Activated CD4-positive, alpha-beta T cell treated with anti-CD3 and anti-CD28 coated beads, Interleukin-2, amount 10 ng/mL, durations not matched to agents 24 days and 14 days (primary cell): ENCODE results near the gene SPINK5. TPM values are rescaled to one million over a fixed set of nuclear protein-coding genes. Genes with fewer than 3 reads are reported as not detected.

Experiments used
- DNase-seq: peaks from one replicate; pipeline ENCODE4 v3.0.0; 2022
- H3K27ac Mint-ChIP-seq: one replicate; pipeline ENCODE4 v1.8.0; 2022; ENCODE audit warnings: mild to moderate bottlenecking, mixed read lengths
- H3K27me3 Mint-ChIP-seq: one replicate; pipeline ENCODE4 v1.8.0; 2022; ENCODE audit warnings: mixed read lengths
- H3K36me3 Mint-ChIP-seq: one replicate; pipeline ENCODE4 v1.8.0; 2022; ENCODE audit warnings: low read depth, mild to moderate bottlenecking, mixed read lengths
- H3K4me1 Mint-ChIP-seq: one replicate; pipeline ENCODE4 v1.8.0; 2021; ENCODE audit warnings: mixed read lengths
- H3K4me3 Mint-ChIP-seq: one replicate; pipeline ENCODE4 v1.8.0; 2022; ENCODE audit warnings: mild to moderate bottlenecking, moderate library complexity, mixed read lengths
- H3K9me3 Mint-ChIP-seq: one replicate; pipeline ENCODE4 v1.8.0; 2021; ENCODE audit warnings: mixed read lengths
- intact Hi-C: fragments of 100-400 bp; cut with micrococcal nuclease; formaldehyde crosslinking; loops from one replicate; pipeline ENCODE4 v1.15.1; 2023
- total RNA-seq: library from RNA; stranded (reverse); gene quantifications from 2 replicates; pipeline ENCODE4 v1.2.3, GENCODE V29; 2022

Gene SPINK5
- total RNA-seq, 1 donor from 2014 or later: not detected

DNA sequence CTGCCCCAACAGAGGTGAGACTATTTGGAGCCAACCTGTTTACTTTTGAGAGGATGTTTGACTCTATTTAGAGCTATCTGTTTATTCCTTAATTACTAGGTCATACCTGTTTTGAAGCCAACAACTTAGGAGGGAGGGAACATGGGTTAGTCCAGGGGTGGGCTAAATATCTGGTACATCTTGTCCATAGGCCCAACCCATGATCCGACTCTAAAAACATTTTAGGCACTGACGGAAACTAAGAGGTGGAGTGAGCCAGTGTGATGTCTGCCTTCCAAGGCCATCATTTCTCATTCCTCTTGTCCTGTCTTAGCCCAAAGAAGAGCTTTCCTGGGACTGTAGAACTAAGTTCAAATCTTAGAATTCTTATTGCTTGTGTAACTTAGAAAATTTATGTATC lies 8.4 kb downstream of the SPINK5 start:
- no peaks in the 10 kb centered on the region for H3K9me3 Mint-ChIP-seq
- no peak for DNase-seq
- no peaks in the 10 kb centered on the region for H3K36me3 Mint-ChIP-seq
- intact Hi-C loops: no loop called here
- H3K4me3 Mint-ChIP-seq: no peak overlapping the region
- no peaks in the 10 kb centered on the region for H3K27me3 Mint-ChIP-seq
- no peak overlapping the region for H3K27ac Mint-ChIP-seq
- H3K4me1 Mint-ChIP-seq: no peaks in the 10 kb centered on the region

DNA sequence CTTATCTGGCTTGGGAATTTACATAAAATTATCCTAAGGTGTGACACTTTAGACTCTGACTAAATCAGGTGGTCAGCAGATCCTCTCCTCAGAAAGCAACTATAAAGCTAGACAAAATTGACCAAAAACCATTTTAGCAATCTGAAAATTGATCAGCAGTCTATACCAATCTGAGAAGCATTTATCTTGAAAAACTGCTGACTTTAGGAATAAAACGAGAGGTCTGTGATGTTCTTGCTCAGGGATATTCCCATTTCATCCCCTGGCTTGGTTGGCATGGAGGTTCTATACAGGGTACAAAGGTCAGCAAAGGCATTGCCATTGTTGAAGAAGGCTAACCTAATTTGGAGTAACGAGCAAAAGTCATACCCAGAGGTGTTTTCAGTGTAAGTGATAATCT lies 11.7 kb downstream of the SPINK5 start:
- intact Hi-C loops: no loop called here
- Mint-ChIP-seq H3K27ac (no peak overlapping the region), H3K9me3 (no peaks in the 10 kb centered on the region), H3K36me3 (no peaks in the 10 kb centered on the region), H3K27me3 (no peaks in the 10 kb centered on the region), H3K4me1 (no peaks in the 10 kb centered on the region), H3K4me3 (no peak overlapping the region)
- DNase-seq: no peak

DNA sequence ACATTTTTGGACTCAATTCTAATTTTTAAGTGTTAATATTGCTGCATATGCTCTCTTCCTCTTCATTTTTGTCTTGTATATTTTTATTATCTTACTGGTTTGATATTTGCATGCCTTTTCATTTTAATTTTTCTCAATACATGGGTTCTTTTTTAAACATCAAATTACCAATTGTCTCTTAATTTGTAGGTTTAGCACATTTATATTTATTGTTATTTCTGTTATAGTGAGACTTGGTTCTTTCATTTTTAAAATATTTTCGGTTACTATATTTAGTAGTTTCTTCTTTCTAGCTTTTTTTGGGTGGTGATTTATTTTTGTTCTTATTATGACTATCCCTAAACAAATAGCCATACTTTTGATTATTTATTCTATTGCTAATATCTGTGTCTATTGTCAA lies 19.4 kb downstream of the SPINK5 start:
- no peaks in the 10 kb centered on the region for H3K4me1 Mint-ChIP-seq
- no peak for DNase-seq
- intact Hi-C loops: no loop called here
- H3K27ac Mint-ChIP-seq: no peak overlapping the region
- H3K27me3 Mint-ChIP-seq: no peaks in the 10 kb centered on the region
- no peak overlapping the region for H3K4me3 Mint-ChIP-seq
- H3K9me3 Mint-ChIP-seq: no peaks in the 10 kb centered on the region
- H3K36me3 Mint-ChIP-seq: no peaks in the 10 kb centered on the region

- Mint-ChIP-seq H3K36me3 (no peaks in the 10 kb centered on the region), H3K4me1 (no peaks in the 10 kb centered on the region), H3K27me3 (no peaks in the 10 kb centered on the region), H3K9me3 (no peaks in the 10 kb centered on the region), H3K4me3 (no peak overlapping the region), H3K27ac (no peak overlapping the region)
- intact Hi-C loops: no loop called here
- DNase-seq: no peak
Observed at GRCh38 chr5:148084269-148084668, 20.5 kb downstream of the SPINK5 start.

DNA sequence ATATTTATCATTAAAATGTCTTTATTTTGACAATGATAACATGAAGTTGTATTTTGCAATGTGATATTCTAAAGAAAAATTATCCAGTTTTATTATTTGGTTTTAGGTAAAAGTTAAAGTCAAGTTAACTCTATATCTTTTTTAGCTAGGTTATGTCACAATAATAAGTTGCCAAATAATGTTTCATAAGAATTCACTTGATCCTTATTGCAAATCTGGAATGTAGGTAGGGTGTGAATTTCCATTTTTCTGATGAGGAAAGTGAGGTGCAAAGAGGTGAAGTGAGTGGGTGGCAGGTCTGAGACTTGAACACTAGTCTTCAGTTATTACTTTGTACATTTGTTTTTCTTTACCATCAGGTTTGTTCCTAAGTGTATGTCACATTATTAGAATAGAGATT lies 21.5 kb downstream of the SPINK5 start:
- Mint-ChIP-seq H3K4me1 (no peaks in the 10 kb centered on the region), H3K4me3 (no peak overlapping the region), H3K36me3 (no peaks in the 10 kb centered on the region), H3K27ac (no peak overlapping the region), H3K27me3 (no peaks in the 10 kb centered on the region), H3K9me3 (no peaks in the 10 kb centered on the region)
- intact Hi-C loops: no loop called here
- DNase-seq: no peak

DNA sequence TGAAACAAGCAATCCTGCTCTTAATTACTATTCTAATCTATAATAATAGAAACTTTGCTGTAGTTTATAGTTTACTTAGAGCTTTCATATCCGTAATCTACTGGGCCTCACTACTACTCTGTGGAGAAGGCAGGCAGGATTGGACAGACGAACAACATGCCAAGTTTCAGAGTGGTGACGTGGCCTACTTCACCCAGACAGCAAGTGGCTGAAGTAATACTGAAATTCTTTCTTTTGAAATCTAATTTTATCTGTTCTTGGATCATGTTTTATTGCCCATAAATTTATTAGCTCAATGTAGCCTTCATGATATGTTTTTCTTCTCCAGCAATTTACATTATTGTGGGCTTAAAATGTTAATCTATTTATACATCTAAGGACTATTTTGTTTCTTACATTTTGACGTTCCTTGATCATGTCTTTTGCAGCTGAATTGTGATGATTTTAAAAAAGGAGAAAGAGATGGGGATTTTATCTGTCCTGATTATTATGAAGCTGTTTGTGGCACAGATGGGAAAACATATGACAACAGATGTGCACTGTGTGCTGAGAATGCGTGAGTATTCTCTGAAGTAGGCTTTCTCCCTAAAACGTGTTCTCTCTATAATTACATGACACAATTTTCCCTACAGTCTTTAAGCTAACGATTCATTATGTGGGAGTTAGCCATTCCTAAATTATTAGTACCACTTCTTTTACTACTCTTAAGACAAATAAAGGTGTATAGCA lies 22.4 kb downstream of the SPINK5 start:
- H3K36me3 Mint-ChIP-seq: no peaks in the 10 kb centered on the region
- DNase-seq: no peak
- no peak overlapping the region for H3K4me3 Mint-ChIP-seq
- intact Hi-C loops: no loop called here
- H3K4me1 Mint-ChIP-seq: no peaks in the 10 kb centered on the region
- no peaks in the 10 kb centered on the region for H3K9me3 Mint-ChIP-seq
- H3K27ac Mint-ChIP-seq: no peak overlapping the region
- no peaks in the 10 kb centered on the region for H3K27me3 Mint-ChIP-seq

DNA sequence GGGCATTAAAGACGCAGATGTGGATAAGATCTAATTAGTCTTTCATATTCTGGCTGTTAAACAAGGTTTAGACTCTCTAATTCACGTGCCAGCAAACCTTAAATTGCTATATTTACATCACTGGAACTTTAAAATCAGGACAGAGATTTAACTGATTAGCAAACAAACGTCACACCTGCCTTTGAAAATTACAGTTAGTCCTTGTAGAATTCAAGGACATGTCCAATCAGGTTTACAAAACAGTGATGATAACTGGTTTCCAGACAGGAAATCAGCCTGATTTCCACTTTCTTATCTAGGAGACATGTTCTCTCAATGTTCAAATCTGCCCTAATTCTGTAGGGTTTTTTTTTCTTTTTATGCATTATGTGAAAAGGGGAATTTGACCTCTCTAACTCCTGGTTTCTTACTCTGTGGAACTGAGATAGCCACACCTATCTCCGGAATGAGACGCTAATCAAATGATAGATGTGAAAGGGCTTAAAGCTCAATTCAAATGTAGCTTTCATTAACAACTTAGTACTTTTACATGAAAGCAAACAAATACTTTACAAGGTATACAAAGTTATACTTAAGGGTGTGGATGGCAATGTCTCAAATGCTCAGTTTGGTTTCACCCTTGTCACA lies 26.5 kb downstream of the SPINK5 start:
- no peaks in the 10 kb centered on the region for H3K27me3 Mint-ChIP-seq
- intact Hi-C loops: no loop called here
- no peak overlapping the region for H3K4me3 Mint-ChIP-seq

GRCh38 chr5:148090773-148091250 lies 27.0 kb downstream of the SPINK5 start:
- intact Hi-C loops: no loop called here
- no peak overlapping the region for H3K4me3 Mint-ChIP-seq
- DNase-seq: no peak
- H3K27me3 Mint-ChIP-seq: no peaks in the 10 kb centered on the region
- H3K4me1 Mint-ChIP-seq: no peaks in the 10 kb centered on the region
- H3K27ac Mint-ChIP-seq: no peak overlapping the region
- H3K36me3 Mint-ChIP-seq: no peaks in the 10 kb centered on the region
- no peaks in the 10 kb centered on the region for H3K9me3 Mint-ChIP-seq

More for the DNA sequence above, 26.5 kb downstream of the SPINK5 start:
- Mint-ChIP-seq H3K36me3 (no peaks in the 10 kb centered on the region), H3K27ac (no peak overlapping the region), H3K9me3 (no peaks in the 10 kb centered on the region), H3K4me1 (no peaks in the 10 kb centered on the region)
- no peak for DNase-seq

DNA sequence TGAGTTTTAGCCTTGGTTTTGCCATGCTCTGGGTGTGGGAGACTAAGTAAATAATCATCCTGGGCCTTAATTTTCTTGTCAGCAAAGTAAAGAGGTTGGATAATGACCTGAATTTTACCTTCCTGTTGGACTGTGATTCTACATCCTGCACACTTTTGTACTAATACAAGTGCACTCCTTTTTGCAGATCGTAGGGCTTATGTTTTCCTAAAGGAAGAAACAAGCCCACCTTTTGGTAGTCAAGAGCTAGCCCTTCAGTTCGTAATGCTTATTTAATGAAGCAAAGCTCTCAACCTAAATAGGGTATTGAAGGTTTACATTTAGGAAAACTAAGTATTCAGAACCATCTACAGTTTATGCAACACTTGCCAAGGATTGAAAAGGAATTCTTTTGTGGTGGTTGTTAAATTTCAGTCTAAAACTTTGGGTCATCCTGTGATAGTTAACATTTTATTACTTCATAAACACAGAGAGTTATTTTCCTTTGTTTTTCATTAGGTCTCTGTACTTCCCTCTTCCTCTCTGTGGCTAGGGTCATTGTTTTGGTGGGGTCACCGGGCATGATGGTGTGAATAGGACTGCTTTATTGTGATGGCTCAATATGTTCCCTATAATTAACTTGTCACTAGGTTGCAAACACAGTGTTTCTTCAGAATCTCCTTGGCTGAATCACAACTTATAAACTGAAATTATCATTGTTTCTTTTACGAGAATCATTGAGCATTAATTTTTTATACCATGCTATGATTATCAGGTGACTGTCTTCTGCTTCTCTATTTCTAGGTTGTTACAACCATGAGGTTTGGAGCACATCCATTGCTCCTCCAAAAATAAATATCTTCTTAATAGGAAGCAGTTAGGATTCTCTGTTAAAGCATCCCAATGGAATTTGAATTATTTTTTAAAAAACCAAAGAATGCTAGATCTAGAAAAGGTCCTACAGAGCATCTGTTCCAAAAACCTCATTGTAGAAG lies 28.5 kb downstream of the SPINK5 start:
- Mint-ChIP-seq H3K27ac (no peak overlapping the region), H3K4me1 (no peaks in the 10 kb centered on the region), H3K27me3 (no peaks in the 10 kb centered on the region), H3K36me3 (no peaks in the 10 kb centered on the region), H3K9me3 (no peaks in the 10 kb centered on the region), H3K4me3 (no peak overlapping the region)
- intact Hi-C loops: no loop called here
- DNase-seq: no peak

DNA sequence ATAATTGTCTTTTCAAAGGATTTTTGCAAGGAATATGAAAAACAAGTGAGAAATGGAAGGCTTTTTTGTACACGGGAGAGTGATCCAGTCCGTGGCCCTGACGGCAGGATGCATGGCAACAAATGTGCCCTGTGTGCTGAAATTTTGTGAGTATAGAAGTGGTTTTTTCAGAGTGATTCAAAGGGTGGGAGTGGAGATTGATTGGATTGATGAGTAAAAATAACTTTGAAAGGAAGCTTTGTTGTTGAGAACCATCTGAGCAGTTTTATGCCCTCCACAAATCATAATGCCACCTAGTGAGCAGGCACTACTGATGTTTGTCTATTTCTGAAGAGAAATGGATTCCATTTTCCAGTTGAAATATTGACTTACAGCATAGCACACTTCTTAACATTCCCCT lies 30.6 kb downstream of the SPINK5 start:
- Mint-ChIP-seq H3K4me3 (no peak overlapping the region), H3K4me1 (no peaks in the 10 kb centered on the region), H3K27ac (no peak overlapping the region), H3K9me3 (no peaks in the 10 kb centered on the region), H3K36me3 (no peaks in the 10 kb centered on the region), H3K27me3 (no peaks in the 10 kb centered on the region)
- DNase-seq: no peak
- intact Hi-C loops: no loop called here

DNA sequence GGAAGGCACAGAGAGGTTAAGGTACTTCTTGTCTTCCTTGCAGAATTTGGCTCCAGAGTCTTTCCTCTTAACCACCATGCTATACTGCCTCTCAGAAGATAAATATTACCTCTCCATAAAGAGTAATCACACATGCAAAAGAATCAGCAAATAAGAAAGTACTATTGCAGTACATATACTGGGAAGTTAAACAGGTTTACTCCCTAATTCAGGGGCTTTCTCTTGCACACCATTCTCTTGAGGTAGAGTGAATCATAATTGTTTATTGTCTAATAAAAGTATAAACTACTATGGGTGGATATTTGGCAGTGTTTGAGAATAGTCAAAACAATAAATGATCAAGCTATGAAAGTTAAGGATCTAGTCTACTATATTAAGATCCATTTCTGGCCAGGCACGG lies 40.4 kb downstream of the SPINK5 start:
- Mint-ChIP-seq H3K27me3 (no peaks in the 10 kb centered on the region), H3K4me3 (no peak overlapping the region), H3K27ac (no peak overlapping the region), H3K9me3 (no peaks in the 10 kb centered on the region), H3K4me1 (no peaks in the 10 kb centered on the region), H3K36me3 (no peaks in the 10 kb centered on the region)
- intact Hi-C loops: no loop called here
- DNase-seq: no peak

- H3K4me1 Mint-ChIP-seq: no peaks in the 10 kb centered on the region
- H3K36me3 Mint-ChIP-seq: no peaks in the 10 kb centered on the region
- no peaks in the 10 kb centered on the region for H3K9me3 Mint-ChIP-seq
- DNase-seq: no peak
- H3K27me3 Mint-ChIP-seq: no peaks in the 10 kb centered on the region
- H3K4me3 Mint-ChIP-seq: no peak overlapping the region
- intact Hi-C loops: no loop called here
- H3K27ac Mint-ChIP-seq: no peak overlapping the region
Observed at GRCh38 chr5:148107608-148108007, 43.8 kb downstream of the SPINK5 start.

DNA sequence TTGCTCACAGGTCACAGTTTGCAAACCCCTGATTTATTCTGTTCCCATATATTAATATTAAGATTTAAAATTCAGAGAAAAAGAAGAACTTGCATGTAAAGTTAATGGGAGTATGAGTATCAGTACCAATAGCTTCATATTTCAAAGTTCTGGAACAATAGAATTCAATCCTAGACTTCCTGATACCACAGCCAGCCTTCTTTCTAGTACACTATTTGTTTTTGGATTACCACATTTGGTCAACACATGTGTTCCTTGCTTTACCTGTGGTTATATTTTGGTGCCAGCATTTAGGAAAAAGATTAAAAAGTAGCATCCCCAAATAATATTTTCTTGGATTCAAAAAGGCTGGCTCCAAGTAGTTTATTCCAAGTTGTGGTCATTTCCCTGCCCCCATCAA lies 49.5 kb downstream of the SPINK5 start:
- Mint-ChIP-seq H3K36me3 (no peaks in the 10 kb centered on the region), H3K27ac (no peak overlapping the region), H3K27me3 (no peaks in the 10 kb centered on the region), H3K9me3 (no peaks in the 10 kb centered on the region), H3K4me1 (no peaks in the 10 kb centered on the region), H3K4me3 (no peak overlapping the region)
- DNase-seq: no peak
- intact Hi-C loops: no loop called here

DNA sequence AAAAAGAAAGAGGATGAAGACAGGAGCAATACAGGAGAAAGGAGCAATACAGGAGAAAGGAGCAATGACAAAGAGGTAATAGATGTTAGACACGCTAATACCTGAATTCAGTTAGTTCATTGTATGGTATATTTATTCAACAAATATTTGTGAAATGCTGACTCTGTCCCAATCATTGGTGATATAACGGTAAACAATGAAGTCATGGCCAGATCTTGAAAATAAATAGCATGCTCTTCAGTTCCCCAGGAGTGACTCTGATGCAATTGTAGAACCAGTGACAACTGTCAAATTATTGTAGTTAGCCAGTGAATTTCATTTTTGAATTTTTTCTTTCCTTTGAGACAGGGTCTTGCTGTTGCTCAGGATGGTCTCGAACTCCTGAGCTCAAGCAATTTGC lies 56.5 kb downstream of the SPINK5 start:
- no peak overlapping the region for H3K27ac Mint-ChIP-seq
- no peak overlapping the region for H3K4me3 Mint-ChIP-seq
- no peaks in the 10 kb centered on the region for H3K36me3 Mint-ChIP-seq
- DNase-seq: no peak
- no peaks in the 10 kb centered on the region for H3K4me1 Mint-ChIP-seq
- H3K9me3 Mint-ChIP-seq: no peaks in the 10 kb centered on the region
- no peaks in the 10 kb centered on the region for H3K27me3 Mint-ChIP-seq
- intact Hi-C loops: no loop called here
